H1 (cell line): ENCODE data around the gene IFITM10. TPM values are rescaled to one million over a fixed set of nuclear protein-coding genes. Genes with fewer than 3 reads are reported as not detected.

Experiments
- CTCF ChIA-PET: fragments of 300-600 bp; sonication (Branson Sonifier 250); formaldehyde crosslinking; loops from one replicate; lab custom pipeline; 2021; ENCODE audit not compliant: partially characterized antibody; lab: Charles Lee
- POLR2A ChIA-PET: fragments of 300-600 bp; sonication (Branson Sonifier 250); formaldehyde crosslinking; loops from one replicate; lab custom pipeline; 2021; ENCODE audit warnings: inconsistent platforms; ENCODE audit not compliant: partially characterized antibody; lab: Charles Lee
- DNase-seq, 2 experiments: peaks; one replicate each; pipeline versions ENCODE4 v3.0.0 to v3.0.0-alpha.2; 2010 to 2022; ENCODE audit warnings: low spot score in 2 of 2, low read depth in 1 of 2, mixed read lengths in 1 of 2
- FAIRE-seq: peaks from 2 replicates; lab custom pipeline; 2011; peaks lifted over from hg19 to GRCh38; lab: Jason Lieb, UNC
- H2AFZ ChIP-seq: 2 replicates; pipeline ENCODE4 v1.8.1; 2012; ENCODE audit warnings: low read length, inconsistent platforms
- H2AK5ac ChIP-seq: 2 replicates; pipeline ENCODE4 v1.6.1; 2013; ENCODE audit warnings: low read depth, low read length
- H2BK120ac ChIP-seq: replicated peaks from 2 replicates; pipeline ENCODE3; 2013; ENCODE audit warnings: low read depth, low read length, inconsistent platforms
- H2BK12ac ChIP-seq: 2 replicates; pipeline ENCODE4 v1.6.1; 2013; ENCODE audit warnings: low read depth, low read length
- H2BK15ac ChIP-seq: 2 replicates; pipeline ENCODE4 v1.6.1; 2013; ENCODE audit warnings: low read length
- H2BK20ac ChIP-seq: 2 replicates; pipeline ENCODE4 v1.6.1; 2013; ENCODE audit warnings: low read length
- H2BK5ac ChIP-seq: 2 replicates; pipeline ENCODE4 v1.6.1; 2013; ENCODE audit warnings: low read depth, low read length
- H3K14ac ChIP-seq: 2 replicates; pipeline ENCODE4 v1.6.1; 2013; ENCODE audit warnings: inconsistent platforms; ENCODE audit not compliant: insufficient read length
- H3K18ac ChIP-seq: 2 replicates; pipeline ENCODE4 v1.6.1; 2013; ENCODE audit warnings: low read length; ENCODE audit errors: extremely low read depth
- H3K23ac ChIP-seq: 2 replicates; pipeline ENCODE4 v1.6.1; 2013; ENCODE audit warnings: inconsistent platforms; ENCODE audit not compliant: insufficient read length
- H3K23me2 ChIP-seq: 2 replicates; pipeline ENCODE4 v1.6.1; 2013; ENCODE audit warnings: low read depth, low read length
- H3K27ac ChIP-seq: 2 replicates; pipeline ENCODE4 v1.6.1; 2011; ENCODE audit warnings: low read depth, low read length, inconsistent platforms
- H3K27me3 ChIP-seq, 4 experiments: replicated peaks in 1 of 4; 1 replicate in 1 of 4; 2 replicates in 3 of 4; pipeline versions ENCODE4 v1.6.1 to v1.8.1; 2011 to 2013; ENCODE audit warnings: low read length in 3 of 4, mild to moderate bottlenecking in 3 of 4, inconsistent platforms in 2 of 4, mixed read lengths in 2 of 4, moderate library complexity in 1 of 4; ENCODE audit not compliant: control insufficient read depth in 3 of 4, insufficient read depth in 3 of 4; ENCODE audit errors: extremely low read depth in 1 of 4
- H3K36me3 ChIP-seq, 4 experiments: 2 replicates each; pipeline versions ENCODE4 v1.6.1 to v1.8.1; 2011 to 2013; ENCODE audit warnings: mild to moderate bottlenecking in 4 of 4, low read length in 3 of 4, moderate library complexity in 2 of 4, control low read depth in 1 of 4, inconsistent platforms in 1 of 4; ENCODE audit not compliant: insufficient read depth in 4 of 4, control insufficient read depth in 2 of 4
- H3K4ac ChIP-seq: replicated peaks from 2 replicates; pipeline ENCODE3; 2013; ENCODE audit warnings: low read length, low read depth, mixed read lengths, inconsistent platforms; ENCODE audit not compliant: insufficient read length
- H3K4me1 ChIP-seq, 4 experiments: replicated peaks in 1 of 4; 1 replicate in 1 of 4; 2 replicates in 3 of 4; pipeline versions ENCODE4 v1.6.1 to v1.8.1; 2011 to 2013; ENCODE audit warnings: low read length in 3 of 4, inconsistent platforms in 2 of 4, mixed read lengths in 1 of 4; ENCODE audit not compliant: insufficient read depth in 4 of 4, control insufficient read depth in 3 of 4
- H3K4me2 ChIP-seq, 2 experiments: 2 replicates each; pipeline versions ENCODE4 v1.6.1 to v1.8.1; 2011 to 2013; ENCODE audit warnings: low read depth in 2 of 2, low read length in 2 of 2, control low read depth in 1 of 2, inconsistent platforms in 1 of 2, mild to moderate bottlenecking in 1 of 2; ENCODE audit not compliant: insufficient read depth in 1 of 2
- H3K4me3 ChIP-seq, 4 experiments: fragments of 200-600, 300-600 bp in 1 of 4; sonication (generic), shearing (Covaris generic), sonication (Bioruptor Twin) in 1 of 4; 2 replicates each; pipeline versions ENCODE4 v1.5.1 to v1.8.1; 2011 to 2016; ENCODE audit warnings: low read length in 4 of 4, low read depth in 3 of 4, control low read depth in 2 of 4, inconsistent platforms in 2 of 4, mild to moderate bottlenecking in 2 of 4, mixed read lengths in 1 of 4, moderate library complexity in 1 of 4; ENCODE audit not compliant: insufficient read depth in 2 of 4; ENCODE audit errors: extremely low read depth in 1 of 4
- H3K56ac ChIP-seq: replicated peaks from 2 replicates; pipeline ENCODE3; 2013; ENCODE audit warnings: low read depth, mild to moderate bottlenecking, mixed read lengths, low read length, inconsistent platforms; ENCODE audit not compliant: insufficient read length
- H3K79me1 ChIP-seq: 2 replicates; pipeline ENCODE4 v1.6.1; 2013; ENCODE audit warnings: low read depth, low read length, control low read depth
- H3K79me2 ChIP-seq, 2 experiments: 2 replicates each; pipeline versions ENCODE4 v1.6.1 to v1.8.1; 2012 to 2013; ENCODE audit warnings: low read length in 2 of 2, mild to moderate bottlenecking in 2 of 2, inconsistent platforms in 1 of 2; ENCODE audit not compliant: insufficient read depth in 2 of 2, control insufficient read depth in 1 of 2
- H3K9ac ChIP-seq, 4 experiments: replicated peaks in 1 of 4; 1 replicate in 1 of 4; 2 replicates in 3 of 4; pipeline versions ENCODE4 v1.6.1 to v1.8.1; 2011 to 2013; ENCODE audit warnings: low read depth in 3 of 4, low read length in 3 of 4, control low read depth in 2 of 4, mild to moderate bottlenecking in 2 of 4, moderate library complexity in 2 of 4, inconsistent platforms in 1 of 4; ENCODE audit errors: extremely low read depth in 1 of 4
- H3K9me3 ChIP-seq, 2 experiments: 2 replicates each; pipeline versions ENCODE4 v1.6.1 to v1.8.1; 2012 to 2013; ENCODE audit warnings: mild to moderate bottlenecking in 2 of 2, moderate library complexity in 2 of 2, control low read depth in 1 of 2, inconsistent platforms in 1 of 2, low read depth in 1 of 2, low read length in 1 of 2, mixed read lengths in 1 of 2; ENCODE audit not compliant: insufficient read depth in 2 of 2
- H4K20me1 ChIP-seq, 2 experiments: replicated peaks in 1 of 2; 2 replicates each; pipeline versions ENCODE3 to v1.8.1; 2011 to 2013; ENCODE audit warnings: inconsistent platforms in 2 of 2, low read length in 2 of 2, mild to moderate bottlenecking in 1 of 2; ENCODE audit not compliant: insufficient read depth in 2 of 2, control insufficient read depth in 1 of 2
- H4K5ac ChIP-seq: 2 replicates; pipeline ENCODE4 v1.6.1; 2013; ENCODE audit warnings: low read length, low read depth, mixed read lengths, inconsistent platforms; ENCODE audit not compliant: insufficient read length
- H4K8ac ChIP-seq: 2 replicates; pipeline ENCODE4 v1.8.0; 2013; ENCODE audit warnings: mild to moderate bottlenecking, moderate library complexity, low read length, inconsistent platforms; ENCODE audit not compliant: insufficient read depth; ENCODE audit errors: extremely low read depth
- H4K91ac ChIP-seq: replicated peaks from 2 replicates; pipeline ENCODE3; 2013; ENCODE audit warnings: low read length, mixed read lengths, inconsistent platforms; ENCODE audit not compliant: insufficient read length
- EZH2 ChIP-seq: fragments of 200-600 bp; sonication (generic); IDR thresholded peaks from 2 replicates; pipeline ENCODE4 v1.7.1; 2012; ENCODE audit warnings: low read depth, mild to moderate bottlenecking, moderate library complexity, low read length, inconsistent platforms; ENCODE audit not compliant: severe bottlenecking
- KDM1A ChIP-seq: fragments of 200-600, 300-600 bp; sonication (generic); IDR thresholded peaks from 2 replicates; pipeline ENCODE4 v1.7.1; 2016; ENCODE audit warnings: mild to moderate bottlenecking, low read length, borderline replicate concordance
- POLR2A ChIP-seq, 2 experiments: IDR thresholded peaks; 1 replicate in 1 of 2; 2 replicates in 1 of 2; pipeline ENCODE4 v1.6.1; 2011; ENCODE audit warnings: low read depth in 2 of 2, low read length in 2 of 2, mild to moderate bottlenecking in 2 of 2; ENCODE audit errors: control extremely low read depth in 1 of 2
- POLR2AphosphoS5 ChIP-seq: IDR thresholded peaks from 2 replicates; pipeline ENCODE4 v1.6.1; 2011; ENCODE audit warnings: low read depth, low read length
- RFX5 ChIP-seq: IDR thresholded peaks from 2 replicates; pipeline ENCODE4 v1.6.1; 2011; ENCODE audit warnings: low read depth, low read length, improper control_type of control experiment, borderline replicate concordance
- WGBS, 2 experiments: shearing (Covaris generic) in 1 of 2; methylation state at CpG; one replicate each; pipeline versions ENCODE4 v1.1.6 to v1.1.7; 2013 to 2015; ENCODE audit warnings: low lambda C conversion rate in 2 of 2, mixed read lengths in 2 of 2, inconsistent platforms in 1 of 2, low coverage in 1 of 2, missing lambda C conversion rate in 1 of 2; ENCODE audit not compliant: insufficient replicate concordance in 2 of 2, insufficient coverage in 1 of 2, insufficient read length in 1 of 2; ENCODE audit errors: extremely low coverage in 1 of 2, missing lambda C conversion rate in 1 of 2; 5-methylcytosine and 5-hydroxymethylcytosine counted together
- polyA plus RNA-seq, 7 experiments: library from polyadenylated mRNA; depleted of rRNA in 3 of 7; stranded (reverse) in 5 of 7; unstranded in 2 of 7; fragments of >200 nt in 5 of 7; fragments of 200-250 nt in 2 of 7; gene quantifications; 1 replicate in 5 of 7; 2 replicates in 1 of 7; 4 replicates in 1 of 7; pipeline versions ENCODE4 v1.2.1 to v1.2.3, GENCODE V29; 2011 to 2013; ENCODE audit warnings: missing spikeins in 2 of 7, mixed read lengths in 2 of 7
- total RNA-seq: library from RNA; stranded (reverse); fragmentation: NEBNext Ultra II Directional; extraction: Animal tissue kit (Norgen Biotek cat#: 25700); gene quantifications from 2 replicates; pipeline ENCODE4 v1.2.1, GENCODE V29; 2021
- TF ChIP-seq, protein P1 (sequence below), 3 experiments: IDR thresholded peaks; 1 replicate in 2 of 3; 2 replicates in 1 of 3; pipeline versions ENCODE4 v1.5.1 to v1.6.1; 2011; ENCODE audit warnings: low read length in 3 of 3, mild to moderate bottlenecking in 3 of 3, inconsistent platforms in 2 of 3, low read depth in 1 of 3, moderate library complexity in 1 of 3; ENCODE audit not compliant: insufficient read depth in 1 of 3; ENCODE audit errors: control extremely low read depth in 1 of 3

IFITM10 gene
- total and polyA plus RNA-seq, 2 of the 8 experiments (the other 6 are each of a cell fraction or from before 2014, with no cell fraction given) = 0.08 to 0.22 TPM

DNA sequence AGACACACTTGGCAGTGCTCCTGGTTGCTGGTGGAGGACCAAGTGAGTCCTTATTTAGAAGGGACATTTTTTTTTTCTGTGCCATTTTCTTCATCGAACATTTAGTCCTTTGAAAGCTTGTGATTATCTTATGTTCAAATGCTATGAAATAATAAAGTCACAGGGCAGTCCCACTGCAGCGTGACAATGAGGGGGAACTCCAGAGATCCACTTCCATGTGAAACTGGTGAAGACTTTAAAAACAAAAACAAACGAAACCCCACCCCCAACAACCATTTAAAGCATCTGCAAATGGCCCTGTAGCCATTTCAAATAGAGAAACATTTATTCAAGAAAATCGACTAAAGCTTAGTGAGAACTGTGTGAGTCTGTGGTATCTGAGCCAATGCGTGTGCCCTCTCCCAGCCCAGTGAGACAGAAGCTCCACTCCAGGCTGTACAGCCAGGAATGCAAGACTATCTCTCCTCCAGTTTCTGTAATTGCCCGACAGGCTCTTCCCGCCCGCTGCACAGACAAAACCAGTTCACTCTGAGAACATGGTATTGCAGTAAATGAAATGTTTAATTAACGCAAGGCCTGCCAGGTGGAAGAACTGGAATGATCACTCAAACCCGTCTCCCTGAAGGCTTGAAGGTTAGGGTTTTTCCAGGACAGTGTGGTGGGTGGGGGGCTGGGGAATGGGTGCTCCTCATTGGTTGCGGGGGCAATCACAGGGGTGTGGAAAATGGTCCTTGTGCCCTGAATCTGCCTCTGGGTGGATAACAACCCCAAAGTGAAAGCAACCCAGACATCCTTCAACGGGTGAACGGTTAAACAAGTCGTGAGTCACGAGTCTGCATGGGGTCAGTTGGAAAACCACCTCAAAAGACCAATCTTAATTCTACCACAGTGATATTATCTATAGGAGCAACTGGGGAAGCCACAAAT is 45.0 kb downstream of the IFITM10 start:
- H2BK120ac ChIP-seq = no peak overlapping the region
- no peak overlapping the region for H4K8ac ChIP-seq
- no peaks in the 10 kb centered on the region for H3K36me3 ChIP-seq
- H2AFZ ChIP-seq = no peak overlapping the region
- no peak for DNase-seq
- H3K4me2 ChIP-seq = no peak overlapping the region
- H2BK20ac ChIP-seq = no peak overlapping the region
- no peak overlapping the region for H2AK5ac ChIP-seq
- no peaks in the 10 kb centered on the region for H3K9me3 ChIP-seq
- H3K14ac ChIP-seq = no peak overlapping the region
- no peaks in the 10 kb centered on the region for H3K79me2 ChIP-seq
- 85% methylated on average over 15 of the region's 15 CpGs; no CpG with 5 or more reads in 1 of the 2 experiments for WGBS, 2 experiments
- no peak overlapping the region for H3K18ac ChIP-seq
- H4K5ac ChIP-seq = no peak overlapping the region
- POLR2A ChIA-PET = no interaction called here
- peaks cover 0 to 5% (median 2%) of the 10 kb centered on the region in 4 experiments; a peak in 1 of 7 replicates for H3K27me3 ChIP-seq
- H3K23ac ChIP-seq = no peak overlapping the region
- H2BK15ac ChIP-seq = no peak overlapping the region
- H3K79me1 ChIP-seq = no peaks in the 10 kb centered on the region
- H4K20me1 ChIP-seq = no peaks in the 10 kb centered on the region
- H2BK12ac ChIP-seq = no peak overlapping the region
- no peak overlapping the region for H3K4me3 ChIP-seq
- CTCF ChIA-PET = interaction anchor here (0.8 to 4.4 kb wide), 6 partner anchors 82 to 450 kb away, joined by 3 to 19 read pairs (median 8); no protein-coding TSS in a partner anchor
- no peak overlapping the region for H3K4ac ChIP-seq
- H2BK5ac ChIP-seq = no peak overlapping the region
- no peak overlapping the region for H3K56ac ChIP-seq
- H3K4me1 ChIP-seq = peaks cover 0 to 5% (median 3%) of the 10 kb centered on the region in 4 experiments; a peak in 2 of 7 replicates
- H4K91ac ChIP-seq = no peak overlapping the region
- no peak overlapping the region for H3K9ac ChIP-seq
- no peak for FAIRE-seq
- no peaks in the 10 kb centered on the region for H3K23me2 ChIP-seq
- H3K27ac ChIP-seq = no peak overlapping the region
- no peak for TF ChIP-seq KDM1A
- no peak for TF ChIP-seq POLR2AphosphoS5
- TF ChIP-seq, protein P1, sequence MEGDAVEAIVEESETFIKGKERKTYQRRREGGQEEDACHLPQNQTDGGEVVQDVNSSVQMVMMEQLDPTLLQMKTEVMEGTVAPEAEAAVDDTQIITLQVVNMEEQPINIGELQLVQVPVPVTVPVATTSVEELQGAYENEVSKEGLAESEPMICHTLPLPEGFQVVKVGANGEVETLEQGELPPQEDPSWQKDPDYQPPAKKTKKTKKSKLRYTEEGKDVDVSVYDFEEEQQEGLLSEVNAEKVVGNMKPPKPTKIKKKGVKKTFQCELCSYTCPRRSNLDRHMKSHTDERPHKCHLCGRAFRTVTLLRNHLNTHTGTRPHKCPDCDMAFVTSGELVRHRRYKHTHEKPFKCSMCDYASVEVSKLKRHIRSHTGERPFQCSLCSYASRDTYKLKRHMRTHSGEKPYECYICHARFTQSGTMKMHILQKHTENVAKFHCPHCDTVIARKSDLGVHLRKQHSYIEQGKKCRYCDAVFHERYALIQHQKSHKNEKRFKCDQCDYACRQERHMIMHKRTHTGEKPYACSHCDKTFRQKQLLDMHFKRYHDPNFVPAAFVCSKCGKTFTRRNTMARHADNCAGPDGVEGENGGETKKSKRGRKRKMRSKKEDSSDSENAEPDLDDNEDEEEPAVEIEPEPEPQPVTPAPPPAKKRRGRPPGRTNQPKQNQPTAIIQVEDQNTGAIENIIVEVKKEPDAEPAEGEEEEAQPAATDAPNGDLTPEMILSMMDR (IDR thresholded peaks at IDR 0.05; ENCODE audit: control extremely low read depth in 1 of 3, insufficient read depth in 1 of 3, low read depth in 1 of 3, low read length in 3 of 3) = no peak
- no peak for TF ChIP-seq EZH2
- no peak for TF ChIP-seq POLR2A (IDR thresholded peaks at IDR 0.05; ENCODE audit: control extremely low read depth in 1 of 2, low read depth in 2 of 2, low read length in 2 of 2)
- no peak for TF ChIP-seq RFX5
